CD4-positive, alpha-beta T cell treated with Interleukin-15 for 1 hour (primary cell): ENCODE measurements around the gene ADSS2.

Source experiments
- DNase-seq: peaks from one replicate; pipeline ENCODE4 v3.0.0-alpha.2; 2020

Gene ADSS2

GRCh38 chr1:244445320-244446181 is 6.2 kb downstream of the ADSS2 start:
- no peak for DNase-seq

GRCh38 chr1:244444854-244445253 is 6.9 kb downstream of the ADSS2 start:
- no peak for DNase-seq

- DNase-seq, result no peak
Measured at GRCh38 chr1:244442850-244443249, 8.9 kb downstream of the ADSS2 start.

GRCh38 chr1:244439391-244440032 is 12.2 kb downstream of the ADSS2 start:
- no peak for DNase-seq

- DNase-seq, result no peak
Measured at GRCh38 chr1:244437086-244437468, 14.6 kb downstream of the ADSS2 start.

- DNase-seq, result no peak
Measured at GRCh38 chr1:244436336-244437085, 15.2 kb downstream of the ADSS2 start.

- no peak for DNase-seq
Measured at GRCh38 chr1:244435562-244436205, 16.0 kb downstream of the ADSS2 start.

GRCh38 chr1:244431166-244431565 is 20.5 kb downstream of the ADSS2 start:
- no peak for DNase-seq

GRCh38 chr1:244429818-244430217 is 21.9 kb downstream of the ADSS2 start:
- no peak for DNase-seq

GRCh38 chr1:244427647-244428046 is 24.1 kb downstream of the ADSS2 start:
- DNase-seq, result no peak

GRCh38 chr1:244424649-244425334 is 26.9 kb downstream of the ADSS2 start:
- DNase-seq, result no peak

- DNase-seq, result no peak
Measured at GRCh38 chr1:244422174-244422573, 29.5 kb downstream of the ADSS2 start.

- DNase-seq, result no peak
Measured at GRCh38 chr1:244419024-244419423, 32.7 kb downstream of the ADSS2 start.

- DNase-seq, result no peak
Measured at GRCh38 chr1:244414543-244414942, 37.2 kb downstream of the ADSS2 start.

- no peak for DNase-seq
Measured at GRCh38 chr1:244413736-244414135, 38.0 kb downstream of the ADSS2 start.

GRCh38 chr1:244412176-244412575 is 39.5 kb downstream of the ADSS2 start:
- no peak for DNase-seq

GRCh38 chr1:244409701-244410100 is 42.0 kb downstream of the ADSS2 start:
- DNase-seq, result no peak

GRCh38 chr1:244406337-244406736 is 45.4 kb downstream of the ADSS2 start:
- no peak for DNase-seq

GRCh38 chr1:244405856-244406255 is 45.9 kb downstream of the ADSS2 start:
- DNase-seq, result no peak

GRCh38 chr1:244403431-244403830 is 48.3 kb downstream of the ADSS2 start:
- DNase-seq, result no peak

GRCh38 chr1:244400974-244401373 is 50.7 kb downstream of the ADSS2 start:
- DNase-seq, result no peak

- no peak for DNase-seq
Measured at GRCh38 chr1:244397131-244397530, 54.6 kb downstream of the ADSS2 start.

- DNase-seq, result no peak
Measured at GRCh38 chr1:244395965-244396364, 55.7 kb downstream of the ADSS2 start.
